Hematopoietic multipotent progenitor cell (in vitro differentiated cells): Measurements from ENCODE around the gene SASH3. TPM values are rescaled to one million over a fixed set of nuclear protein-coding genes. Genes with fewer than 3 reads are reported as not detected.

Experiments used
- DNase-seq, 3 donors: peaks; one replicate each; pipeline ENCODE4 v3.0.0-alpha.2; 2011 to 2015; ENCODE audit warnings: low read depth in 2 of 3, low spot score in 2 of 3
- total RNA-seq: library from RNA; depleted of rRNA; stranded (reverse); fragments of >200 nt; gene quantifications from one replicate; pipeline ENCODE4 v1.2.3, GENCODE V29; 2012

Gene SASH3
- total RNA-seq, 1 donor: 96.9 TPM

DNA sequence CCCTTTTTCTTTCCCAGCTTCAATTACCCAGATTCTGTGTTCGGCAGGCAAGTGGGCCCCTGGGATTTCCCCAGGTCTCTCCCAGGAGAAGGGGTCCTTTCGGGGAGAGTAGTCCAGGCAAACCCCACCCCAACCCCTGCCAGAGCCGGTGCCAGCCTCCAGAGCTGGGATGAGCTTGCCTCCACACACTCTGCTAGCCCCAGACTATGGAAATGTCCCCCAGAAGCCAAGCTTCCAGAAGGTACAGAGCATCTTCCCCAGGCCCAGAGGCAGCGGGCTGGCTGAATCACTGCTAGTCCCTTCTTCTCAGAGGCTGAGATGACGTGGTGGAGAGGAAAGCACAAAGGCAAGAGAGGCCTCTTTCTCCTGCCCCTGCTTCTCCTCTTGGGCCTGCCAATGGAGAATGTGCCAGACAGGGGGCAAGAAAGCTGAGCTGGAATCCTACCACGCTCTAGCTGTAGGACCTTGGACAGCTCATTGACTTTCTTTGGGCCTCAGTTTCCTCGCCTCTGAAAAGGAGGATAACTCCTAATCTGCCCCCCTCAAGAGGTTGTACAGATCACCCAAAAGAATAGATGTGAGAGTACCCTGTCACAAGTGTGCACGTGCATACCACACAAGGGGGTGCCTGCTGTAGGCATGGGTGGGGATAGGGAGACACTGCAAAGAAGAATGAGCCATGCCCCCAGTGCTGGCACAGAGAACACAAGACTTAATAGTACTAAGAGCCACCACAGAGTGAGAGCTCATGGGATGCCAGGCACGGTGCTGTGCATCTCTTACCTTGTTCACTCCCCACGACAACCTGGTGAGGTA is 2.1 kb downstream of the SASH3 start:
- no peak for DNase-seq

DNA sequence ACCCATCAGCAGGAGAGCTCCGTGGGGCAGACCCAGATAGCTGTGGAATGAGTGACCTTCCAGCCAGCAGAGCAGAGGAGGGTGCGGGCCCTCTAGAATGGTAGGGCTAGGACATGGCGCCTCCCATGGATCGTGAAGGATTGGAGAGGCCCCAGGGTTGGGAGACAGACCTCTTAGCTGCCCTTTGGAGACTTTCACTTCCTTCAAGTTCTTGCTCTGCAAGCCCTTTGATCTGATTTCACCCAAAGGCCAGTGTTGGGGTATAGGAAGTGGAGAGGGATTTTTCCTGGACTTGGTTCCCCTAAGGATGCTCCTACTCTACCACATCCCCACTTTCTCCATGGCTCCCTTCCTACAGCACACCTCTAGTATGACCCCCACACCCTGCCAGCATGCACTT is 3.0 kb downstream of the SASH3 start:
- no peak for DNase-seq

DNA sequence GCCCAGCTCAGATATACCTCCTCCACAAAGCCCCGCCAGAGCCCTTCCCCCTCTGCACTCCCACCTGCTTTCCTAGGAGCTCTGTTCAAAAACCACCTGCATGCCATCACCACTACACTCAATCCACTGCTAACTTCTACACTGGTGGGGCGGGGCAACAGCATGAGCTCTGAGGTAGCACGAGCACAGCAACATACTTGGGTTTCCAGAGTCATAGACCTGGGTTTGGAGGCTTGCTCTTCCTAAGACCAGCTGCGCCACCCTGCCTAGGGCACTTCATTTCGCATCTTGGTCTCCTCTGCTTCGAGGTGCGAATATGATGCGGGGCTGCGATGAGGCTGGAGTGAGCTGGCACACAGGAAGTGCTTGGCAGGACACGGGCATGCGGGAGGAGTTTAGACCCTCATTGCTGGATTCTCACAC is 3.6 kb downstream of the SASH3 start:
- DNase-seq: no peak

DNA sequence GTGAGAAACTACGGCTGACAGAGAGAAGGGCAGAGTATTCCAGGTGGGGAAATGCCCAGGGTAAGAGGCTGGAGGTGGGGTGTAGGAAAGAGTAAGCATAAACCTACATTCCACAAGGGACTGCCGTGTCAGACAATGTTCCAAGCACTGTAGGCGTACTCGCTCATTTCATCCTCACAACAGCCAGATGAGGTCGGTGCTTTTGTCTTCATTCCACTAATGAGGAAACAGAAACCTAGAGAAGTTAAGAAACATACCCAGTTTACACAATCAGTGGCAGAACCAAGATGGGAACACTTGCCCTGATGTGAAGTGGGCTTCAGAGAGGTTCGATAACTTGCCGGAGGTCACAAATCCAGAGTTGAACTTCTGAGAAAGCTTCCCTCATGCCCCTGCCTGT is 4.6 kb downstream of the SASH3 start:
- no peak for DNase-seq

DNA sequence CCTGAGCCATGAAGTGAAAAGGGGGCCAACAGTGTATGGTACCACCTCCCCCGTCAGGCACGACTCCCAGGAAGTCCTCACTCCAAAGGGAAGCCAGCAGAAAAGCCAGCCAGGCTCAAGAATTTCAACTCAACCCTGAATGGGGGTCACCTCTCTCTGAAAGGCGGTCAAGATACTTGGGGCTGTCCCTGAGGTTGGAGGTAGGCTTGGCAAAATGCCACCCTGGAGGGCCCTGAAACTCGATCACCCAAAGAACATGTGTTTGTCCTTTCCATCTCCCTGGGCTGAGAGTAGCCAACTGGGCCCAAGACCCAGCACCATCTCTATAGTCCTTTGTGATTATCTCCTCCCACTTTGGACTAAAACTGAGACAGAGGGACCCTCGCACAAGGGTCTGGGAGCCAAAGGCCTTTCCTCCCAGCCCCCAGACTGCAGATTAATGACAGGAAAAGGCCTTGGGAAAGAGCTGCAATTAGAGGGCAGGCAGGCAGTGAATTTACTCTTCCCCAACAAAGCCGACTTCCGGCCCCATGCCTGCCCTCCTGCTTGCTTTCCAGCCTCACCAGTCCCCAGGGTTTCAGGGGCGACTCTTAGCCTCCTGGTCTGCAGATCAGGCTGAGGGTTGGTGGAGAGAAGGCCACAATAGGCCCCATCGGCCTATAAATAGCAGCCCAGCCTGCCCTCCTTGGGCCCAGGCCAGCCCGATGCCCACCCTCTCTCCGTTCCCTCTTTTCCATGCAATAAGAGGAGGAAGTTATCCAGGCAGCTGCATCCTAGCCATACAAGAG is 5.6 kb downstream of the SASH3 start:
- DNase-seq: no peak

DNA sequence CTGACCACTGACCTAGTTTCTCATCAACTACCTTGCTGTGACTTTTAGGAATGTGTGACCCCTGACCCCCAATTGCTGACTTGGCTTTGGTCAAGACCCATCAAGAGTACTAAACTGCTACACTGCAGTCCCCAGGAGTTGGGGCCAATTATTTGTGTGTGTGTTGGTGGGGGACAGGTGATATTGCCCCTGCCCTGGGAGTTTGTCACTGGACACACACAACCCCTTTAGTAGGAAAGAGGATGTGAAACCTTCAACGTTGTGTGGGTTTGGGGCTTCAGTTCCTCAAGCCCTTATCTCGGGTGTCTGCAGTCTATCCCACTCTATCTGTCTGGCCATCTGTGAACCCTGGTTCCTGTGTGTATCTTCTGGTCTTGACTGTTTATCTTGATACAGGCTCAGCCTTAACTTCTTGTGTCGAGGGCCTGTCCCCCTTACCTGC is 6.5 kb downstream of the SASH3 start:
- DNase-seq: peak in 2 of 3 donors; percentile 78 to 93

DNA sequence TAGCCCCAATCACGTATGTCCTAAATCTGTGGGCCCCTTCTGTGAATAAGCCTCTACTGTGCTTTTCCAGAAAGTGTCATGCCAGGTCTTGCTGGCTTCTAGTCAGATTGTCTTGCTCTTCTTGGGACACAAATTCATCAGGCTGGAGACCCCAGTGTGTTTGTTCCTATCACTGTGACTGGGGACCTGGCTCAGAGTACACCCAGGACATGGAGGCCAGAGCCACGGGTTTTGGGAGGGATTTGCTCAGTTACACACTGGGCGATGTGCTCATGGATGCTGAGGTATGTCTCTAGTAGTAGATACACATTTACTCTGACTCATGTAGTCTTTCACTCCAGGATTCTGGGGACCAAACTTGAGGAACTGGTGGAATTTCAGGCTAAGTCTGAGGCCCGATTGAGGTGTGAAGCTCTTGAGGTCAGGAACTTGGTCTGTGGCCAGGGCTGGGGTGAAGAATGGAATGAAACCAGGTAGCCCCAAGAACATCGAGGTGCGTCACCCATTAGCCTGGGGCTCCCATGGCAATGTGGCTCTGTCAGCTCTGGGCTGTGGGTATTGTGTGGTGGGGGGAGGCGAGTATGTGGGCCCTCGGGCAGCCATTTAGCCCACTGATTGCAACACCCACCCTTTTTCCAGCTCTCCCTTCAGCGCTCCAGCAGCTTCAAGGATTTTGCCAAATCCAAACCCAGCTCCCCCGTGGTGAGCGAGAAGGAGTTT is 7.7 kb downstream of the SASH3 start:
- no peak for DNase-seq

DNA sequence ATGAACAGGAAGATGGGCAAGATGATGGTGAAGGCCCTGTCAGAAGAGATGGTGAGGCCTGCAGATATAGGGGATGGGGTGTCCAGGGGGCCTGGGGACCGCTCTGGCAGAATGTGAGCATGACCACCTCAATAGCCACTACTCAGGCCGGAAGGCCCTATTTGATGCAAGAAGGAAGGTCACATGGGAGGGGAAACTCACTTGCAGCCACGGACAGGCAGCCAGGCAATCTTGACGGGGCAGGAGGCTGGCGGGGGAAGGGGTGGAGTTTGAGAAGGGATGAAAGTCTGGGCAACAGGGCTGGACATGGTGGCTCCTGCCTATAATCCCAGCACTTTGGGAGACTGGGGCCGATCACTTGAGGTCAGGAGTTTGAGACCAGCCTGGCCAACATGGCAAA is 8.8 kb downstream of the SASH3 start:
- no peak for DNase-seq

DNA sequence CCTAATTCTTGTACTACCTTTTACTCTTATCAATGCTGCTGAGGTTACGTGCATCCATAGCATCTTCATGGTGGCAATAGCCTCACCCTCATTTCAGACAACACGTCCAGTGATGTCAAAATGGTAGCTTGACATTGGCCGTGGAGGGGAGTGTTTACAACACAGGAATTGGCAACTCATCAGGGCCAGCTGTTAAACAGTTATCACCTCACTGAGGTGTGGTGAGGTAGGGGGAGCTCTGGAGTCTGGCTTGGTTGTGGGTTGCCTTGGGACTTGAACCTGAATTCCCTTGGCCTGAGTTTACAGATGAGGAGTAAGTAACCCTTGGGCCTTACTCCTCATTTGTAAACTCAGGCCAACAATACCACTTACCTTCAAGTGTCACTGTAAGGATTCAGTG is 10.4 kb downstream of the SASH3 start:
- no peak for DNase-seq

DNA sequence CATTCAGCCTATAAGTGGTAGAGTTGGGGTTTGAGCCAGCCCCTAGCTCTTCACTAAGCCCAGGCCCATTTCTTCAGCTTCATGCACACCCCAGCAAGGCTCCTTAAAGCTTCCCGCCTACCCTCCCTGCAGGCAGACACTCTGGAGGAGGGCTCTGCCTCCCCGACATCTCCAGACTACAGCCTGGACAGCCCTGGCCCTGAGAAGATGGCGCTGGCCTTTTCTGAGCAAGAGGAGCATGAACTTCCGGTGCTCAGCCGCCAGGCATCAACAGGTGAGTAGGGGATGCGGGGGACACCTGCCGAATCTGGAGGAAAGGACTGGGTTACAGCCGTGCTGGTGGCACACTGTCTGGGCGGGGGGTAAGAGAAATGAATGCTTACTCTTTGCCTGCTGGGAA is 11.1 kb downstream of the SASH3 start:
- no peak for DNase-seq

DNA sequence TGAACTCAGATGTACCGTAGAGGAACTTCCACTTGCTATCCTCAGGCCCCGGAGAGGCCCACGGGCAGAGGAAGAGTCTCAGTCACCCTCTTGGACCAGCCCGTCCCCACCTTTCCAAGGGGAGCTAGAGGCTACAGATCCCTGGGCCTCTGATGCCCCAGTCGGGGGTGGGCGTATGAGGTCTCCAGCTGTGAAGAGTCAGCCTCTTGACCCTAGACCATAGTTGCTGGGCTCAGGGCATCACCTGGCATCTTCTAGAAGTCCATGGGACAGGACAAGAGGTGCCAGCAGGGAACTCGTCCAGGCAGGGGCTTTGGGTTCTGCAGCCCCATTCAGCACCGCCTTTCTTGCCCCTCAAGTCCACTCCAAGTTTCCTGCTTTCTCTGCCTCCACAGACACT is 11.6 kb downstream of the SASH3 start:
- DNase-seq: no peak

DNA sequence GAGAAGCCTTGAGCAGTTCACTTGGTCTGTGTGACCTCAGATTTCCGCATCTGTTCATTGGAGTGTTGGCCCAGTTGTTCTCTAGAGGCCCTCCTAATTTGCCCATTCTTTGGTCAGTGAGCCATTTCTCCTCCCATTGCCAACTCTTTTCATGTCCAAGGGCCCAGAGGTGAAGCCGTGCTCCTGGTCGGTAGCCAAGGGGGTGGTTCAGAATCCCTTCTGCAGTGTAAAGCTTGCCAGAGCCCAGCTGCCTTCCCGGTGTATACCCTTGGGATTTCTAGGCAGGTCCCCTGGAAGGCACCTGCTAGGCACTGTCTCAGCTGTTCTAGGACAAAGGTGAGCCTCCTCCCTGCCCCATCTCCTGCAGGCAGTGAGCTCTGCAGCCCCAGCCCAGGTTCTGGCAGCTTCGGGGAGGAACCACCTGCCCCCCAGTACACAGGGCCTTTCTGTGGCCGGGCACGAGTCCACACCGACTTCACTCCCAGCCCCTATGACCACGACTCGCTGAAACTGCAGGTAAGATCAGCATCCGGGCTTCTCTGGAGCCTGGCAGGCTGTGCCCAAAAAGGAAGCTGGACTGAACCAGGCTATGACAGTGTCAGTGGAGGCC is 12.3 kb downstream of the SASH3 start:
- DNase-seq: no peak

DNA sequence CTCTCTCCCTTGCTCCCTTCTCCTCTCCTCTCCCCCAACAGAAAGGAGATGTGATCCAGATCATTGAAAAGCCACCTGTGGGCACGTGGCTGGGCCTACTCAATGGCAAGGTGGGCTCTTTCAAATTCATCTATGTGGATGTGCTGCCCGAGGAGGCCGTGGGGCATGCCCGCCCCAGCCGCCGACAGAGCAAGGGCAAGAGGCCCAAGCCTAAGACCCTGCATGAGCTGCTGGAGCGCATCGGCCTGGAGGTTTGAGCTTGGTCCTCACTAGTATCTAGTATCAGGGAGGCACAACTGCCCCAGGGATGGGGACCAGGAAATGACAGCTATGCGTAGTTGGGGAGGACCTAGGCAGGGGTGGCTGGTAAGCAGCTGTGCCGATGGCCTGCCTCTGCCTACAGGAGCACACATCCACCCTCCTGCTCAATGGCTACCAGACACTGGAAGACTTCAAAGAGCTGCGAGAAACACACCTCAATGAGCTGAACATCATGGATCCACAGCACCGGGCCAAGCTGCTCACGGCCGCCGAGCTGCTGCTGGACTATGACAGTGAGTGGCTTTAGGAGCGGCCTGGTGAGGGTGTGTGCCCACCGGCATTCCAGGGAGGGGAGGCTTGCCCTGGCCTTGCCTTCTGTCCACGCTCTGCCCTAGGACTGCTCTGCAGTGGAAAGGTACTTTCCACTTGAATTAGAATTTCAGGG is 13.0 kb downstream of the SASH3 start:
- no peak for DNase-seq

DNA sequence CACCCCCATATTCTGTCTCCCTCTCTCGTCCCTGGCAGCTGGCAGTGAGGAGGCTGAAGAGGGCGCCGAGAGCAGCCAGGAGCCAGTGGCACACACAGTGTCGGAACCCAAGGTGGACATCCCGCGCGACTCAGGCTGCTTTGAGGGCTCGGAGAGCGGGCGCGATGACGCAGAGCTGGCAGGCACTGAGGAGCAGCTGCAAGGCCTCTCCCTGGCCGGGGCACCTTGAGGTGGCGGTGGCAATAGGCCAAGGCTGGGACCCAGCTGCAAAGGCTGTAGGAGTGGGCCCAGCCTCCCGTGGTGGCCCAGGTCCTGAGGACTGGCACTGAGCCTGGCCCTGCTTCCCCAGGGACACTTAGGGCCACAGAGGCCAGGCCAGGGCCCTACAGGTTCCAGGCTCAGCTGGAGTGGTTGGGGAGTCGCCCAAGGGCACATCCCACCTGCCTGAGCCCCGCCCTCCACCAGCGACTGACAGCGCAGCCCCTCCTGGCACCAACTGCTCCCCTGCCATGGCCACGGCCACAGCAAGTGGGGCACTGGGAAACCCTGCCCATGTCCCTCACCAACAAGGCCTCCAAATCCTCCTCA is 13.9 kb downstream of the SASH3 start:
- DNase-seq: no peak

DNA sequence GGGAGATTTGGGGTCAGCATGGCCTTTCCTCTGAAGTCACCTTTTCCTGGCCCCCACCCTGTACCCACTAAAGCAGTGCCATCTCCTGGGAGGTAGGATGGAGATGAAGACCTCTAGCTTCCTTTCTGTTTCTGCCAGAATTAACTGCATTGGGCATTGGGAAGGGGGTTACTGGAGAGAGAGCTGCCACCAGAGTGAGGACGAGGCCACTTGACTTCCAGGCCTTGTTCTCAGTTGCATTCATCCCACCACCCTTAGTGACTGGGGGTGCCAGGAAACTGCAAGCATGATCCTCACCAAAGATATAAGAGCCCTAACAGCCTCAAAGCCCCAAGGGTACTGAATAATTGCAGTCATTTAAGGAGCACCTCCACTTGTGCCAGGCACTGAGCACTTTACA is 15.8 kb downstream of the SASH3 start:
- no peak for DNase-seq

DNA sequence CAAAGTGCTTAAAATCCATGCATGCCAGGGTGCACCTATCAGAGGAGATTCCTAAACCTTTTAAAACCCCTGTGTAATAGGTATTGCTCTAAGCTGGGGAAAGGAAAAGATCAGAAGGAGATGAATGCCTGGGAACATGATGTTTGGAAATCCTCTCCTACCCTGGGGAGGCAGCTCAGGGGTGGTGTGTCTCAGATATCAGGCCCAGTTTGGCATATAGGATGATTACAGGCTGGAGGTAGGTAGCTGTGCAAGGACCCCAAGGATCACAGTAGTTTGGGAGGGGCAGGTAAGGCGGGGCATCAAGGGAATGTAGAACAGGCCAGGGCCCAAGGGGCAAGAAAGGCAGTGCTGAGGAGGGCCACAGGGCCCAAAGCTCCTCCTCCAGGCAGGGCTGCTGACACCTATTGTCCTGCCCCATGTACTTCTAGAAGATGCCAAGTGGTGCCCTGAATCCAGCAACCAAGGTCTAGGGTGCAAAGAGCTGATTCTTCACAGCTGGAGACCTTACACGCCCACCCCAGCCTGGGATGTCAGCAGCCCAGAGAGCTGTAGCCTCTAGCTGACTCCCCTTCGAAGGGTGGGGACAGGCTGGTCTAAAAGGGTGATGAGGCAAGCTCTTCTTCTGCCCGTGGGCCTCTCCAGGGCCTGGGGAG is 17.6 kb downstream of the SASH3 start:
- no peak for DNase-seq

DNA sequence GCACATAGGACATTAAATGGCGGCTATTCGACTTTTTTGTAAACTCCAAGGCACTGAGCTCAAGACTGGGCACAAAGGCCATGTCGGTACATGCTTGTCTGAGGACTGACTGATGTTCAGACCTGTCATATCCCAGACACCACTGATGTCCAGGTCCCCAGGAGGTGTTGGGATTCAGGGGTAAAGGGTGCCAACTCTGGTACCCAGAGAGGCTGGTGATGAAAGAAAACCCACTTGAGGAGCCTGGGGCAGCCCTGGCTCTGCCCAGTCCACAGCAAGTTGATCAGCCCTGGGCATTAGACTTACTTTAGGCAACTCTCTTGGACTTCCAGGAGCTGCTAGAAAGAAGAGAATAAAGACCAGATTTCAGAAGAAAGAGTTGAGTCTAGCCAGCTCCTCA is 18.7 kb downstream of the SASH3 start:
- no peak for DNase-seq

DNA sequence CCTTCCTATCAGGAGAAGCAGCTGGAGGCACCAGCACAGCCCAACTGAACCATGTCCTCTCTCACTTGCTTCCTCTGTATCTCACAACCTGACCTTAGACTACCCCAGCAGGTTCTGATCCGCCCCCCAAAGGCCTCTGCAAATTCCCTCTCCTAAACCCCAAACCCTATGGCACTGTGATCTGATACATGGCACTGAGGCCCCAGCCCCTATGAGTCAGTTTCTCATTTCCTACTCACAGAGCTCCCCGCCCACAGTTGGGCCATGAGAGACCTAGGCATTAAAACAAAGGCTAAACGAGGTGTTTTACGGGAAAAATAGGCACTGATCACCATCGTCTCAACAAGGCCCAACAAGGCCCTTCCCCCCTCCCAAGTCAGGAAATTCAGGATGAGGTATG is 19.1 kb downstream of the SASH3 start:
- DNase-seq: no peak

DNA sequence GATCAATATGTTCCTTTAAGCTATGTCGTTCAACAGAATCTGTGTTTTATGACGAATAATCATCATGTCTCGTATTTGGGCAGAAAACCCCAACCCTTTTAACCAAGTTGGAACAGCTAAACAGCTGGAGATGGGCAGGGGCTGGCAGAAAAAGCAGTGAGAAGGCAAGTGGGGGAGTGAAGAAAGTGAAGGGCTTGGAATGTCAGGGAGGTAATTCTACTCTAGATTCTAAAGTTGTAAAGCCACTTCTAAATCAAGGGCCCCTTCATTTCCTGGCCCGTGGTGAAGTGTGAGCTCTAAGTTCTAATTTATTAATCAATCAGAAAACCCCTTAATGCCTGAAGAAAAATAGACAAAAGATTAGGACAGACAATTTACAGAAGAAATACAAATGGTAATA is 20.4 kb downstream of the SASH3 start:
- DNase-seq: no peak

DNA sequence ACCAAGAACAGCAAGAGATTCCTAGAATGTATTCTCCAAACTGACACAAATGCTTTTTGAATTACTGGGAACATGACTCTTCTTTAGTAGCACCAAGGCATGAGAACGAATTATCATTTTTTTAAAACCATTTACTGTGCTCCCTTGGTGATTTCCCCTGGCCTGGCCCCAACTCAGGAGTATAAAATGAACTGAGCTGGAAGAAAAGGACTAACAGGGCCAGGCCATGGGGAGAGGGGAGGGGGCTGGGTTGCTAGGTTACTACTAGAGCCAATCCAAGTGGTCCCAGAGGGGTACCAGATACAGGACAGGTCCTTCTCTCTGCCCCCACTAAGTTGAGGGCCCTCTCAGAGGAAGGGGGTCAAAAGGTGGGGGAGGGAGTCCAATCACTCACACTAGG is 23.1 kb downstream of the SASH3 start:
- DNase-seq: no peak
